Pulmonary artery endothelial cell (primary cell): ENCODE results near the gene NHS. TPM values are rescaled to one million over a fixed set of nuclear protein-coding genes. Genes with fewer than 3 reads are reported as not detected.

ENCODE experiments used
- DNase-seq: peaks from one replicate; pipeline ENCODE4 v3.0.0-alpha.2; 2011; ENCODE audit warnings: low read depth, low spot score
- total RNA-seq: library from RNA; depleted of rRNA; stranded (reverse); fragments of >200 nt; gene quantifications from 2 replicates; pipeline ENCODE4 v1.2.3, GENCODE V29; 2014

The NHS gene
- total RNA-seq, 1 donor from 2014 or later, result 0.07 TPM

GRCh38 chrX:17588303-17588702 lies 213.3 kb downstream of the NHS start:
- DNase-seq, result no peak

GRCh38 chrX:17590892-17591740 lies 216.1 kb downstream of the NHS start:
- DNase-seq, result peak; percentile 26

DNA sequence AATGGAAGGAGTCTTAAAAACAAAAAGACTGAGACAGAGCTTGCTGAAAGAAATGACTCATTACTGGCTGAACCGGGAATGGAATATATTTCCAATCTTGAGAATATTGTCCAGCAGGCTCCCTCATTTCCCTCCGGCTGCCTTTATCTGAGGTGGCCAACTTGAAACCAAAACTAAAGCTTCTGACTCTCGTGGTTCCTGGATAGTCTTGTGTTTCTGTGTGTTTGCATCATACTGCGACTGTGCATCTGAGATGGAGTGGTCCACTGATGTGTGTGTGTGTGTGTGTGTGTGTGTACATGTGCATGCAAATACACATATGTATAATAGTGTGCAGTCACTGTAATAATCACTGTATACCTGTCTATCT lies 216.7 kb downstream of the NHS start:
- DNase-seq, result peak; percentile 30

GRCh38 chrX:17592117-17592516 lies 217.1 kb downstream of the NHS start:
- DNase-seq, result no peak

DNA sequence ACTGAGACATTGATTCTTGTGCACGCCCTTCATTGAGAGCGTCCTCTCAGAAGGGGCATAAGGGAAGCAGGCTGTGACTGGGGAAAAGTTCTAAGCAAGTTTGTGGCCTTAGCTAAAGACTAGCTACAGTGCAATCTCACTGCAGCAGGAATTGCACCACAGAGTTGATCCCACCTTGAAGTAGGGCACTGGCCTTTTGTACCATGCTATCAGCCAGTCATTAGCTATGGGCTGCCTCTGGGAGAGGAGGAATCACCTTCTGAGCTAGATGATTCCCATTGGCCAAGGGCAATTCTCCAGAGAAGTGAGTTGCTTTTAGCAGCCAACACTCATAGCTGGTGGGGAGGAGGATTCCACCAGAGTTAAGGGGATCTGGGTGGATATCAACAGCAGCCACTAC lies 219.7 kb downstream of the NHS start:
- DNase-seq, result no peak

DNA sequence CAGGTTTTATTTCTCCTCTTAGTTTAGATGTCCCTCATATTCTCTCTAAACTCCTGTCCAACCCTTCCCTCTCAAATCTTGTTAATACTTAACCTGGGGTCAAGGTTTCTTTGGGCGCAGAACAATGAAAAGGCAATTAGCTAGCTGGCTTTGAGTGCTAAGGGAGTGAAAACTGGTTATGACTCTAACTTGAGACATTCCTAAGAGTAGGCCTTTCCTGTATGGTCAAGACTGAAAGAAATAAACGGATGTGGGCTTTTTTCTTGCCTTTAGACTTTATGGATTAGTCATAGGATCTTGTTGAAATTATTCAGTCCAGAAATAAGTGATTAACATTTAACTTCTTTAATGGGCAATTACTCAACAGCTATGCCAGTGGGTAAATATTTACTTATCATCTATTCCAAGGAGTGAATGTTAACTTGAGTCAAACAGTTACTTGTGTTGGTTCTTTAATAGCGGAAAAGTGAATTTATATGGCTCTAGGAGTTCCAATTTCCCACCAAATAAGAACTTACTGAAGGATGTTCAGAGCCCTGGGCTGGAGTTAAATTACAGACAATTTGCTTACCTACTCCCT lies 220.5 kb downstream of the NHS start:
- peak; percentile 49 for DNase-seq

- DNase-seq, result no peak
Measured at GRCh38 chrX:17596061-17596460, 221.1 kb downstream of the NHS start.

- no peak for DNase-seq
Measured at GRCh38 chrX:17596546-17597205, 221.7 kb downstream of the NHS start.

- no peak for DNase-seq
Measured at GRCh38 chrX:17597327-17597726, 222.3 kb downstream of the NHS start.

GRCh38 chrX:17597836-17598439 lies 222.9 kb downstream of the NHS start:
- peak; percentile 22 for DNase-seq

DNA sequence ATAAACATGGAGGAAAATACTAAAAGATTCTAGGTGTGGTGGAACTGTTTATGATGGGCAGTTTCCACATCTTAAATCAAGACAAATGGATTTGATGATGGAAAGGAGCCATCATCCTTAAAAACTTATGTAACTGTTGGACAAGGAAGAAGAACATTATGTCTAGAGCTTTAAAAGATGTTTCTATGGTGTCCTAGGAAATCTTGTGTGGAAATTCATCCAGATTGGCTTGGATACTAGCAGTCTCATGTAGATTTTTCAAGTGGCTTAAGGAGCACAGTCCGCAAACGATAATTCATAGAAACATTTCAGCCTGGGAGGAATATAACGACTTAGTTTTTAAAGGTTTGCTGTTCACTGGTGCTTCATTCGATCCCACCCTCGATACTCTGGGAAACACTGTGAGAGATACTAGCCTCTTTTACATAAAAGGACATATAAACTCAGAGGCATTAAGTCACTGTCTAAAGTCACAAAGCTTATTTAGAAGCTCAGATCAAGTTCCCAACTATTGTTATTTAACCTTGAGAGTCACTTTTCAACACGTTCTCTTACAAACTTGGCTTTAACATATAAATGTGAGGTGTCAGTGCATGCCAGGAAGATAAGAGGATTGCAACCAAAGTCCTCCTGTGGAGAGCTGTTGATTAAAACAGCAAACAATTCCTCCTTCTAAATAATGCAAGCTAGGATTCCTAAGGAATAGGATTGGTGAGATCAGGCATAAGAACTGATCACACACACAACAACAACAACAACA lies 226.6 kb downstream of the NHS start:
- no peak for DNase-seq

- DNase-seq, result no peak
Measured at GRCh38 chrX:17602245-17602644, 227.2 kb downstream of the NHS start.

GRCh38 chrX:17603196-17603595 lies 228.2 kb downstream of the NHS start:
- no peak for DNase-seq

GRCh38 chrX:17605676-17606075 lies 230.7 kb downstream of the NHS start:
- DNase-seq, result no peak

DNA sequence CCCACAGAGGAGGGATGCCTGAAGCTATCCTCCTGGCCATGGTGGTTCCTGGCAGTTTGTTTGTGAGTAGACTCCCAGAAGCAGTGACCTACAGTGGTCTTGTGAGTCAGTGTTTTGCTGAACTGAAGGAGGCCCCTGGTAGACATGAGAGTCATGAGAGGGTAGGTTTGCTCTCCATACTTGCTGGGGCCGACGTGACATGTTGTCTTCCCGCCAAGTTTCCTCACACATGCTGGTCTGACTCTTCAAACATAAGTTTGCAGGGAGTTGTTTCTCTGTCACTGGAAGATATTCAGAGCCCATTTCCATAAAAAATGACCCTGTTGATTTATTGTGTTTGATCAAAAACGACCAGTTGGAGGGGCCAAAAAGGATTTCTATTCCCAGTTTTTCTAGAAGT lies 231.2 kb downstream of the NHS start:
- no peak for DNase-seq

DNA sequence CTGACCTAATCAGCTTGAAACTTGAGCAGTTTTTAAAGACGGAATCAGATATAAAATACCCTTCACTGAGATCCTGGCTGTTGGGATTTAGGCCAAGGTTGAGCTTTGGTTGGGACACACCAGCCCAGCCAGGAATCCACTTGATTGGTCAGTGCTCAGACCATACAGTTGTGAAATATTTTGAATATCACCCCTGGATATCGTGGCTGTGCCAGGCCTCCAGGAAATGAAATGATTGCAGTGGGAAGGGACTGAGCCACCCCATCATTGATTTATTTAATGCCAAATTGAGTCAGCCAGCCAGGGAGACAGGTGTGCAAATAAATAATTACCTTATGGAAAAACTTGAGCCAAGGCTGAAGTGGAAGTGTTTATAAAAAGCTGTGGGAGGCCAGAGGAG lies 233.9 kb downstream of the NHS start:
- no peak for DNase-seq

DNA sequence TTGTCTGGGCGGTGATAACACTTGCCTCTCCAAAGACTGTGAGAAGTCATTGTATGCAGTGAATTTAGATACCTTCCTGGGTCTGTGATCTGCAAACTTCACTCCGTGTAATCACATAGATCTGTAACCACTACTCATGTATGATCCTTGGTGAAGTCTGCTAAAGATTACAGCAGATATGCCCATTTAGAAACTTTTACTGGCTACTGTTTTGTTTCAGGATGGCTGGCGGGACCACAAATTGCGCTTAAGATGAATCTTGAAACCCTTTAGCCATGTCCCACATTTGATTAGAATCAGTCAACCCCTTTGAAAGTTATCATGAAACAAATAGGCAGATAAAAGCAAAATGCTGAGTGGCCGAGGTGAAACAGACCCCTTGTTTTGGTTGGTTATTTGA lies 235.8 kb downstream of the NHS start:
- no peak for DNase-seq

DNA sequence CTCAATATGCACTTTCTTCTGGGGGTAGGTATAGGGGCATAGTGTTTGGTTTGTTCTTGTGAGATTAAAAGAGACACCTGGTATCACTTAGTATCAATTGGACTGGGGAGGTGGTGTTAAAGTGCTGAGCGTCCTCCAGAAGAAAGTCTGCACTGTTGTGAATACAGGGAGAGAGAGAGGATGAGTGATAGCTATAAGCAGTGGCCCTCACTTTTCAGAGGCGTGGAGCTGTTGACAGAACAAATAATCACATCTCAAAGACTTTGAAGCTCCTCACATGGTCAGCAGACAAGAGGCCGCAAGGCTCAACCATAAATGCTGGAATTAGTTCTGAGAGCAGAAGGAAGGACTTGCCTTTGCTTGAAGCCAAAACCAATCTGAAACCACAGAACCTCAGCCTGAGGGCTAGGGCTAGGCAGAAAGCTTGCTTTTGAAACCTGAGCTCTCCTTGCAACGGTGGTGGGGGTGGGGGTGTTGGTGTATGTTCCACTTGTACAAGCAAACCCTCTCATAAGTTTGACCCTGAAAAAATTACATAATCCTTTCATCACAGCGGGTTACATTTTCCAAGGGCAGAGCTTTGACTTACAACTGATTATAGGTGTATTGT lies 239.1 kb downstream of the NHS start:
- no peak for DNase-seq

- DNase-seq, result no peak
Measured at GRCh38 chrX:17616936-17617335, 241.9 kb downstream of the NHS start.

DNA sequence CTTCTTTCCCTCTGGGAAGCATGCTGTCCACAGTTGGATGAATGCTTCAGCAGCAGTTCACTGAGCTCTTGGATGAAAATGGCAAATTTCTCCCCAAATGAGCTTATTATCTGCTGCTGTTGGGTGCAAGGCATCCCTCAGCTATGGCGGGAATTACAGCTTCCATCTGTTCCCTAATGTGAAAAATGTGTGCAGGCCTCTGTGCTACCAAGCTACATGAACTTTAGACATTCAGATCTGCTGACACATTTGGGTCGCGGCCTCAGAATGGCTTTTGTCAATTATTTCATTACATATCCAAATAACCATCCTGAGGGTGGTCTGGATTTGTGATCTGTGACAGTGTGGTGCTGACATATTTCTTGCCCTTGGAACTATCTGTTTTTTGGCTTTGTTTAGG lies 242.8 kb downstream of the NHS start:
- DNase-seq, result no peak
